GM23248 (cell line): ENCODE data around the gene ZBTB8A. TPM values are rescaled to one million over a fixed set of nuclear protein-coding genes. Genes with fewer than 3 reads are reported as not detected.

Source experiments
- DNase-seq: peaks from one replicate; pipeline ENCODE4 v3.0.0-alpha.2; 2015
- H2AFZ ChIP-seq: fragments of 200-600 bp; sonication (generic); 2 replicates; pipeline ENCODE4 v1.6.1; 2016; ENCODE audit warnings: antibody characterized with exemption
- H3F3A ChIP-seq: fragments of 200-600 bp; sonication (generic); 2 replicates; pipeline ENCODE4 v1.6.1; 2016; ENCODE audit warnings: mild to moderate bottlenecking, antibody characterized with exemption, mixed run types; ENCODE audit not compliant: insufficient read depth
- H3K27ac ChIP-seq: fragments of 200-600 bp; sonication (generic); 2 replicates; pipeline ENCODE4 v1.5.1; 2016; ENCODE audit warnings: mild to moderate bottlenecking
- H3K27me3 ChIP-seq: fragments of 200-600 bp; sonication (generic); replicated peaks from 2 replicates; pipeline ENCODE4 v1.6.1; 2016; ENCODE audit warnings: mild to moderate bottlenecking; ENCODE audit not compliant: insufficient read depth
- H3K36me3 ChIP-seq: fragments of 200-600 bp; sonication (generic); 2 replicates; pipeline ENCODE4 v1.6.1; 2016; ENCODE audit warnings: low read depth, mild to moderate bottlenecking
- H3K4me1 ChIP-seq: fragments of 200-600 bp; sonication (generic); 2 replicates; pipeline ENCODE4 v1.6.1; 2016; ENCODE audit warnings: mild to moderate bottlenecking; ENCODE audit not compliant: insufficient read depth
- H3K4me2 ChIP-seq: fragments of 200-600 bp; sonication (generic); one replicate; pipeline ENCODE4 v1.6.1; 2016; ENCODE audit warnings: mild to moderate bottlenecking; ENCODE audit not compliant: unreplicated experiment
- H3K4me3 ChIP-seq: fragments of 200-600 bp; sonication (generic); 2 replicates; pipeline ENCODE4 v1.5.1; 2016; ENCODE audit warnings: mild to moderate bottlenecking
- H3K79me2 ChIP-seq: fragments of 200-600 bp; sonication (generic); 2 replicates; pipeline ENCODE4 v1.6.1; 2016; ENCODE audit warnings: mild to moderate bottlenecking; ENCODE audit not compliant: insufficient read depth
- H3K9ac ChIP-seq: fragments of 200-600 bp; sonication (generic); 2 replicates; pipeline ENCODE4 v1.6.1; 2016; ENCODE audit warnings: mild to moderate bottlenecking
- H3K9me2 ChIP-seq: fragments of 200-600 bp; sonication (generic); 2 replicates; pipeline ENCODE4 v1.6.1; 2016; ENCODE audit warnings: mixed run types, mild to moderate bottlenecking, moderate library complexity; ENCODE audit not compliant: insufficient read depth
- H3K9me3 ChIP-seq: fragments of 200-600 bp; sonication (generic); one replicate; pipeline ENCODE4 v1.6.1; 2017; ENCODE audit warnings: low read depth
- H4K20me1 ChIP-seq: fragments of 200-600 bp; sonication (generic); 2 replicates; pipeline ENCODE4 v1.6.0; 2016; ENCODE audit not compliant: insufficient read depth
- EZH2 ChIP-seq: fragments of 200-600 bp; sonication (generic); IDR thresholded peaks from 2 replicates; pipeline ENCODE4 v1.6.1; 2018; ENCODE audit warnings: antibody characterized with exemption, mild to moderate bottlenecking; ENCODE audit not compliant: insufficient read depth, poor library complexity, severe bottlenecking
- EZH2phosphoT487 ChIP-seq: fragments of 200-600 bp; sonication (generic); IDR thresholded peaks from 2 replicates; pipeline ENCODE4 v1.6.1; 2018; ENCODE audit warnings: antibody characterized with exemption, moderate library complexity, mild to moderate bottlenecking, low read depth; ENCODE audit not compliant: insufficient read depth
- WGBS, 2 experiments: methylation state at CpG; one replicate each; pipeline ENCODE4 v1.1.6; 2015 to 2017; ENCODE audit warnings: low lambda C conversion rate in 2 of 2, low coverage in 1 of 2; ENCODE audit errors: missing lambda C conversion rate in 2 of 2; 5-methylcytosine and 5-hydroxymethylcytosine counted together
- in situ Hi-C: fragments of 300-500 bp; cut with MboI; formaldehyde crosslinking; loops from 2 replicates; pipeline ENCODE4 v1.15.0; 2020
- polyA plus RNA-seq: library from polyadenylated mRNA; unstranded; fragments of >200 nt; fragmentation: Nextera tagmentation; extraction: Ambion mirVana; gene quantifications from 2 replicates; pipeline ENCODE4 v1.2.1, GENCODE V29; 2016
- total RNA-seq: library from RNA; depleted of rRNA; stranded (reverse); fragments of >200 nt; shearing (Covaris generic); gene quantifications from 2 replicates; pipeline ENCODE4 v1.2.3, GENCODE V29; 2014; rRNA removed

Gene ZBTB8A
- 5.3 and 5.6 TPM in 2 replicates for total RNA-seq
- polyA plus RNA-seq, result 6.8 and 8.5 TPM in 2 replicates

- Histone ChIP-seq H3K27ac (peak within 1 kb of the TSS; percentile 58), H3F3A (peaks cover 19% of the 10 kb centered on the region; the same call in 1 of the 2 replicates), H3K4me3 (peak within 1 kb of the TSS; percentile 79), H3K27me3 (no peaks in the 10 kb centered on the region), H3K4me1 (peaks cover 5% of the 10 kb centered on the region; the same call in 1 of the 2 replicates), H3K79me2 (peaks cover 40% of the 10 kb centered on the region), H3K9me3 (no peaks in the 10 kb centered on the region), H3K9ac (peak within 1 kb of the TSS; percentile 76), H3K9me2 (no peaks in the 10 kb centered on the region), H3K36me3 (no peaks in the 10 kb centered on the region), H4K20me1 (no peaks in the 10 kb centered on the region; the same call in 1 of the 2 replicates), H3K4me2 (peak within 1 kb of the TSS; percentile 90), H2AFZ (peak within 1 kb of the TSS; percentile 88)
- peak; percentile 87 for DNase-seq
- in situ Hi-C loops, result no loop called here
- 0 to 2% methylated on average over 17 to 33 of the region's 33 CpGs for WGBS, 2 experiments
- no peak for TF ChIP-seq EZH2
- no peak for TF ChIP-seq EZH2phosphoT487
Observed at GRCh38 chr1:32538887-32539583, at the start of gene ZBTB8A. Gene ZBTB8A (plus strand): TSS chr1:32539427. CDS start chr1:32592932, 53,505 bp downstream.

DNA sequence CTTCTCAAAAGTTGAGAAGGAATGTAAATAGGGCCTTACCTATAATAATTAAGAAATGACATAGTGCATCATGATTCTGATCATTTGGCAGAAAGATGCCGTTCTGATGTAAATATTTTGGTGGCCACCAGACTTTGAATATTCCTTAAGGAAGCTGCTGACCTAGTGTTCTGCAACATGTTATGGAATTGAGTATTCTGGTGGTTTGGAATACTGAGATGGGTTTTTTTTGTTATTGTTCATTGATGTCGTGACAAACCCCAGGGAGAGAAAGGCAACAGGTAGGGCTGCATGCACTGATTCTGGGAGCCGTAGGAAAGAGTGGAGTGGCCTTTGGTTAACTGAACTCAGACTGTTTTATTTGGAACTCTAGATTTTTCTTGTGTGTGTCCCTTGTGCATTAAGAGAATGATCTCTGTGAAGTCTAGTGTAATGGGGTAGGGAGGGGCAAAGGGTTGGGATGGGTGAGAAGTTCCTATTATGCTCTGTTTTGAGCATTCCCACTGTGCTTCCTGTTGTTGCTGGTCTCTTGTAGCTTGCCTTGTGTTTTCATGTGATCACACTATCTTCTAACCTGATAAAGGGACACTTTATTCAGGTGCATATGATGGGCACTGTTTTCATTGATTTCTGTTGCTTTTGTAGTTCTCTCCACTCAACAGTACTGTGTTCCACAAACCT is 49.3 kb upstream of the ZBTB8A start:
- in situ Hi-C loops, result no loop called here
- Histone ChIP-seq H3K79me2 (no peaks in the 10 kb centered on the region), H3K9ac (no peak overlapping the region), H2AFZ (no peak overlapping the region), H3K4me1 (no peaks in the 10 kb centered on the region), H3K27ac (no peak overlapping the region), H3K27me3 (no peaks in the 10 kb centered on the region), H3K9me3 (no peaks in the 10 kb centered on the region), H3K36me3 (no peaks in the 10 kb centered on the region), H3K4me2 (no peak overlapping the region), H3K4me3 (no peak overlapping the region), H3K9me2 (no peaks in the 10 kb centered on the region), H4K20me1 (no peaks in the 10 kb centered on the region), H3F3A (no peaks in the 10 kb centered on the region)
- DNase-seq, result no peak
- TF ChIP-seq EZH2phosphoT487 (no peak), EZH2 (no peak)
- 60 to 79% methylated on average over 3 of the region's 3 CpGs for WGBS, 2 experiments

- H3K9ac ChIP-seq, result no peak overlapping the region
- in situ Hi-C loops, result no loop called here
- H3K79me2 ChIP-seq, result no peaks in the 10 kb centered on the region
- no peaks in the 10 kb centered on the region for H3K27me3 ChIP-seq
- TF ChIP-seq EZH2phosphoT487 (no peak), EZH2 (no peak)
- no peaks in the 10 kb centered on the region for H3K4me1 ChIP-seq
- no peaks in the 10 kb centered on the region for H4K20me1 ChIP-seq
- H2AFZ ChIP-seq, result no peak overlapping the region
- no peaks in the 10 kb centered on the region for H3F3A ChIP-seq
- H3K4me2 ChIP-seq, result no peak overlapping the region
- H3K27ac ChIP-seq, result no peak overlapping the region
- no peaks in the 10 kb centered on the region for H3K9me2 ChIP-seq
- H3K36me3 ChIP-seq, result no peaks in the 10 kb centered on the region
- H3K4me3 ChIP-seq, result no peak overlapping the region
- no peaks in the 10 kb centered on the region for H3K9me3 ChIP-seq
- DNase-seq, result no peak
- 87 to 90% methylated on average over 2 of the region's 2 CpGs for WGBS, 2 experiments
Observed at GRCh38 chr1:32491386-32491785, 47.8 kb upstream of the ZBTB8A start.

DNA sequence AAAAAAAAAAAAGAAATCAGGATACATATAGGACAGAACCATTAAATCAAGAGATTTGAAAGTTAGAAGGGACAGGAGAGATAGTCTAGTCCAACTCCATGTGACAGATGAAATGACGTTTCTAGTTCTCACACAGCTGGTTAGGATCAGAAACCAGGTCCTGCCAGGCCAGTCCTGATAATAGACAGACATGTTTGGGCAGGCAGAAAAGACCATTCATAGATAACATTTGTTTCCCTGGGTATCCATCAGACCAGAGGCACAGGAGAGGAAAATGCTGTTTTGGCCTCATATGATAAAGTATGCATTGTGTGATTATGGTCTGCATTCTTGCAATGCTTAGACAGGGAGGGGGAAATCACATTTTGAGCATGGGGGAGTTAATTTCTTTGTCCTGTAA is 45.0 kb upstream of the ZBTB8A start:
- Histone ChIP-seq H2AFZ (no peak overlapping the region), H3K79me2 (no peaks in the 10 kb centered on the region), H3K4me1 (no peaks in the 10 kb centered on the region), H3K36me3 (no peaks in the 10 kb centered on the region), H3K4me2 (no peak overlapping the region), H3K27ac (no peak overlapping the region), H3F3A (no peaks in the 10 kb centered on the region), H3K27me3 (no peaks in the 10 kb centered on the region), H3K4me3 (no peak overlapping the region), H4K20me1 (no peaks in the 10 kb centered on the region), H3K9me2 (no peaks in the 10 kb centered on the region), H3K9me3 (no peaks in the 10 kb centered on the region), H3K9ac (no peak overlapping the region)
- DNase-seq, result no peak
- in situ Hi-C loops, result no loop called here
- TF ChIP-seq EZH2phosphoT487 (no peak), EZH2 (no peak)
- 46 to 63% methylated on average over 1 of the region's 1 CpG for WGBS, 2 experiments
